Erythroblast (primary cell): ENCODE results near the gene EFNA2.

ENCODE experiments used
- GATA1 ChIP-seq: IDR thresholded peaks from 2 replicates; pipeline ENCODE4 v1.6.1; 2011; ENCODE audit warnings: low read depth, mild to moderate bottlenecking, control low read depth, low read length, moderate library complexity
- POLR2A ChIP-seq: IDR thresholded peaks from 2 replicates; pipeline ENCODE4 v1.6.1; 2011; ENCODE audit warnings: mild to moderate bottlenecking, low read length

DNA sequence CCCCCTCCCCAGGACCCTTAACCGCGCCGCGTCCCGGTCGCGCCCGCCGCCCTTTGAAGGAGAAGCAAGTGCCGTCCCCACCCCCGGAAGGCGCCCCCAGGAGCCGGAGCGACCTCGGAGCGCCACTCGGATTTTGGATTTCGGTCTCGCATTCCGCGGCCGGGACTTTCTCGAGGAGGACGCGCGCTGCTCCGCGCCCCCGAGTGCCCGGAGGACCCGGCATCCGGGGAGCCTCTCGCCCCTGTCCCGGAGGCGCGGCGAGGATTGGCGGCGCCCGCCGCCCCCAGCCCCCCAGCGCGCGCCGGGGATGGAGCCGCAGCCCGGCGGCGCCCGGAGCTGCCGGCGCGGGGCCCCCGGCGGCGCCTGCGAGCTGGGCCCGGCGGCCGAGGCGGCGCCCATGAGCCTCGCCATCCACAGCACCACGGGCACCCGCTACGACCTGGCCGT is 35.7 kb upstream of the EFNA2 start:
- TF ChIP-seq POLR2A = peak; percentile 26
- no peak for TF ChIP-seq GATA1
